ENCODE results near the gene LRPAP1.
"Not testable (repeated sequence)": the region's sequence is repeated elsewhere in the genome, so short reads cannot be mapped to it uniquely, and the experiment has no call there.

Gene LRPAP1

GRCh38 chr4:3558514-3558836 is 26.3 kb upstream of the LRPAP1 start:
- not testable (repeated sequence) for H3K36me3 ChIP-seq (ENCODE audit: control insufficient read depth, insufficient read depth, low read length); H3K4me3 ChIP-seq (ENCODE audit: low read depth, low read length); H3K27me3 ChIP-seq (ENCODE audit: control insufficient read depth, insufficient read depth, low read length); H3K9ac ChIP-seq (ENCODE audit: low read length); H3K27ac ChIP-seq (ENCODE audit: low read depth, low read length); H3K4me1 ChIP-seq (ENCODE audit: control insufficient read depth, insufficient read depth, low read length); H3K9me3 ChIP-seq (ENCODE audit: control insufficient read depth, insufficient read depth, low read depth, low read length)

- not testable (repeated sequence) for H3K4me3 ChIP-seq (ENCODE audit: low read depth, low read length); H3K27ac ChIP-seq (ENCODE audit: low read depth, low read length); H3K9me3 ChIP-seq (ENCODE audit: control insufficient read depth, insufficient read depth, low read depth, low read length); H3K27me3 ChIP-seq (ENCODE audit: control insufficient read depth, insufficient read depth, low read length); H3K4me1 ChIP-seq (ENCODE audit: control insufficient read depth, insufficient read depth, low read length); H3K9ac ChIP-seq (ENCODE audit: low read length); H3K36me3 ChIP-seq (ENCODE audit: control insufficient read depth, insufficient read depth, low read length)
Measured at GRCh38 chr4:3557676-3558513, 25.7 kb upstream of the LRPAP1 start.

- H3K9me3 ChIP-seq (ENCODE audit: control insufficient read depth, insufficient read depth, low read depth, low read length); H3K27me3 ChIP-seq (ENCODE audit: control insufficient read depth, insufficient read depth, low read length); H3K4me3 ChIP-seq (ENCODE audit: low read depth, low read length); H3K4me1 ChIP-seq (ENCODE audit: control insufficient read depth, insufficient read depth, low read length); H3K36me3 ChIP-seq (ENCODE audit: control insufficient read depth, insufficient read depth, low read length); H3K9ac ChIP-seq (ENCODE audit: low read length); H3K27ac ChIP-seq (ENCODE audit: low read depth, low read length): not testable (repeated sequence)
Measured at GRCh38 chr4:3557088-3557492, 24.9 kb upstream of the LRPAP1 start.

GRCh38 chr4:3556244-3556867 is 24.1 kb upstream of the LRPAP1 start:
- H3K27me3 ChIP-seq (ENCODE audit: control insufficient read depth, insufficient read depth, low read length); H3K4me3 ChIP-seq (ENCODE audit: low read depth, low read length); H3K9ac ChIP-seq (ENCODE audit: low read length); H3K4me1 ChIP-seq (ENCODE audit: control insufficient read depth, insufficient read depth, low read length); H3K9me3 ChIP-seq (ENCODE audit: control insufficient read depth, insufficient read depth, low read depth, low read length); H3K27ac ChIP-seq (ENCODE audit: low read depth, low read length); H3K36me3 ChIP-seq (ENCODE audit: control insufficient read depth, insufficient read depth, low read length): not testable (repeated sequence)

- not testable (repeated sequence) for H3K27ac ChIP-seq (ENCODE audit: low read depth, low read length); H3K9me3 ChIP-seq (ENCODE audit: control insufficient read depth, insufficient read depth, low read depth, low read length); H3K4me1 ChIP-seq (ENCODE audit: control insufficient read depth, insufficient read depth, low read length); H3K36me3 ChIP-seq (ENCODE audit: control insufficient read depth, insufficient read depth, low read length); H3K4me3 ChIP-seq (ENCODE audit: low read depth, low read length); H3K9ac ChIP-seq (ENCODE audit: low read length); H3K27me3 ChIP-seq (ENCODE audit: control insufficient read depth, insufficient read depth, low read length)
Measured at GRCh38 chr4:3555459-3556070, 23.3 kb upstream of the LRPAP1 start.

- H3K27me3 ChIP-seq (ENCODE audit: control insufficient read depth, insufficient read depth, low read length); H3K9me3 ChIP-seq (ENCODE audit: control insufficient read depth, insufficient read depth, low read depth, low read length); H3K4me3 ChIP-seq (ENCODE audit: low read depth, low read length); H3K4me1 ChIP-seq (ENCODE audit: control insufficient read depth, insufficient read depth, low read length); H3K9ac ChIP-seq (ENCODE audit: low read length); H3K36me3 ChIP-seq (ENCODE audit: control insufficient read depth, insufficient read depth, low read length); H3K27ac ChIP-seq (ENCODE audit: low read depth, low read length): not testable (repeated sequence)
Measured at GRCh38 chr4:3551366-3551765, 19.1 kb upstream of the LRPAP1 start.

- not testable (repeated sequence) for H3K9ac ChIP-seq (ENCODE audit: low read length); H3K4me3 ChIP-seq (ENCODE audit: low read depth, low read length); H3K27me3 ChIP-seq (ENCODE audit: control insufficient read depth, insufficient read depth, low read length); H3K36me3 ChIP-seq (ENCODE audit: control insufficient read depth, insufficient read depth, low read length); H3K4me1 ChIP-seq (ENCODE audit: control insufficient read depth, insufficient read depth, low read length); H3K9me3 ChIP-seq (ENCODE audit: control insufficient read depth, insufficient read depth, low read depth, low read length); H3K27ac ChIP-seq (ENCODE audit: low read depth, low read length)
Measured at GRCh38 chr4:3550792-3551325, 18.6 kb upstream of the LRPAP1 start.

- not testable (repeated sequence) for H3K9me3 ChIP-seq (ENCODE audit: control insufficient read depth, insufficient read depth, low read depth, low read length); H3K4me3 ChIP-seq (ENCODE audit: low read depth, low read length); H3K27me3 ChIP-seq (ENCODE audit: control insufficient read depth, insufficient read depth, low read length)
Measured at GRCh38 chr4:3550041-3550440, 17.8 kb upstream of the LRPAP1 start.

GRCh38 chr4:3549694-3550001 is 17.4 kb upstream of the LRPAP1 start:
- not testable (repeated sequence) for H3K27me3 ChIP-seq (ENCODE audit: control insufficient read depth, insufficient read depth, low read length); H3K4me3 ChIP-seq (ENCODE audit: low read depth, low read length); H3K36me3 ChIP-seq (ENCODE audit: control insufficient read depth, insufficient read depth, low read length); H3K9ac ChIP-seq (ENCODE audit: low read length); H3K9me3 ChIP-seq (ENCODE audit: control insufficient read depth, insufficient read depth, low read depth, low read length); H3K27ac ChIP-seq (ENCODE audit: low read depth, low read length); H3K4me1 ChIP-seq (ENCODE audit: control insufficient read depth, insufficient read depth, low read length)

More at GRCh38 chr4:3550041-3550440, 17.8 kb upstream of the LRPAP1 start:
- H3K4me1 ChIP-seq (ENCODE audit: control insufficient read depth, insufficient read depth, low read length); H3K9ac ChIP-seq (ENCODE audit: low read length); H3K27ac ChIP-seq (ENCODE audit: low read depth, low read length); H3K36me3 ChIP-seq (ENCODE audit: control insufficient read depth, insufficient read depth, low read length): not testable (repeated sequence)

- H3K27ac ChIP-seq (ENCODE audit: low read depth, low read length); H3K9me3 ChIP-seq (ENCODE audit: control insufficient read depth, insufficient read depth, low read depth, low read length); H3K27me3 ChIP-seq (ENCODE audit: control insufficient read depth, insufficient read depth, low read length); H3K4me3 ChIP-seq (ENCODE audit: low read depth, low read length); H3K36me3 ChIP-seq (ENCODE audit: control insufficient read depth, insufficient read depth, low read length); H3K9ac ChIP-seq (ENCODE audit: low read length); H3K4me1 ChIP-seq (ENCODE audit: control insufficient read depth, insufficient read depth, low read length): not testable (repeated sequence)
Measured at GRCh38 chr4:3548991-3549693, 16.9 kb upstream of the LRPAP1 start.

- not testable (repeated sequence) for H3K4me1 ChIP-seq (ENCODE audit: control insufficient read depth, insufficient read depth, low read length); H3K4me3 ChIP-seq (ENCODE audit: low read depth, low read length); H3K36me3 ChIP-seq (ENCODE audit: control insufficient read depth, insufficient read depth, low read length); H3K9ac ChIP-seq (ENCODE audit: low read length); H3K9me3 ChIP-seq (ENCODE audit: control insufficient read depth, insufficient read depth, low read depth, low read length); H3K27me3 ChIP-seq (ENCODE audit: control insufficient read depth, insufficient read depth, low read length); H3K27ac ChIP-seq (ENCODE audit: low read depth, low read length)
Measured at GRCh38 chr4:3546721-3547120, 14.5 kb upstream of the LRPAP1 start.

Measured in HUES6 (cell line).